HEK293 (cell line): ENCODE data around the gene FOXN3.

Source experiments
- CTCF ChIA-PET: fragments of 350-600 bp; formaldehyde crosslinking; extraction: SDS; loops from one replicate; lab custom pipeline; 2021; ENCODE audit warnings: antibody characterized with exemption; lab: Yijun Ruan, JAX
- POLR2A ChIA-PET: fragments of 300-600 bp; formaldehyde crosslinking; extraction: SDS; loops from one replicate; lab custom pipeline; 2020; ENCODE audit warnings: antibody characterized with exemption, inconsistent platforms; lab: Yijun Ruan, JAX
- H3K27ac ChIP-seq: fragments of 200-500 bp; sonication (Bioruptor generic); 2 replicates; pipeline ENCODE4 v1.5.1; 2014; ENCODE audit warnings: low read depth, low read length, control low read depth, inconsistent platforms; ENCODE audit errors: extremely low read depth
- H3K36me3 ChIP-seq, 2 experiments: fragments of 200-500 bp in 1 of 2; sonication (Bioruptor generic) in 1 of 2; 1 replicate in 1 of 2; 2 replicates in 1 of 2; pipeline ENCODE4 v1.5.1; 2014 to 2017; ENCODE audit warnings: inconsistent platforms in 2 of 2, low read length in 2 of 2; ENCODE audit not compliant: control insufficient read depth in 2 of 2, insufficient read depth in 1 of 2
- H3K4me1 ChIP-seq: fragments of 200-500 bp; sonication (Bioruptor generic); 2 replicates; pipeline ENCODE4 v1.5.1; 2014; ENCODE audit warnings: mild to moderate bottlenecking, low read length, inconsistent platforms; ENCODE audit not compliant: control insufficient read depth, insufficient read depth
- H3K4me3 ChIP-seq: 2 replicates; pipeline ENCODE4 v1.5.1; 2011; ENCODE audit warnings: low read depth, mild to moderate bottlenecking, control low read depth, low read length, moderate library complexity
- H3K9me3 ChIP-seq: fragments of 200-500 bp; sonication (Bioruptor generic); 2 replicates; pipeline ENCODE4 v1.5.1; 2014; ENCODE audit warnings: low read depth, low read length, inconsistent platforms; ENCODE audit not compliant: control insufficient read depth, insufficient read depth
- KLF16 ChIP-seq: fragments of 450-650 bp; formaldehyde crosslinking; IDR thresholded peaks from 2 replicates; pipeline ENCODE4 v1.5.1; 2017; ENCODE audit warnings: missing biosample characterization, missing genetic modification characterization
- RBAK ChIP-seq: fragments of 450-650 bp; formaldehyde crosslinking; IDR thresholded peaks from 2 replicates; pipeline ENCODE4 v1.5.1; 2016; ENCODE audit warnings: missing biosample characterization, missing genetic modification characterization
- SP2 ChIP-seq: fragments of 450-650 bp; formaldehyde crosslinking; IDR thresholded peaks from 2 replicates; pipeline ENCODE4 v1.5.1; 2016; ENCODE audit warnings: missing biosample characterization, missing genetic modification characterization
- ZBTB17 ChIP-seq: fragments of 450-650 bp; formaldehyde crosslinking; IDR thresholded peaks from 2 replicates; pipeline ENCODE4 v1.5.1; 2016; ENCODE audit warnings: missing biosample characterization, missing genetic modification characterization
- ZBTB7A ChIP-seq: fragments of 450-650 bp; formaldehyde crosslinking; IDR thresholded peaks from 2 replicates; pipeline ENCODE4 v1.5.1; 2016; ENCODE audit warnings: low read depth, missing biosample characterization, missing genetic modification characterization
- ZFP3 ChIP-seq: fragments of 450-650 bp; formaldehyde crosslinking; IDR thresholded peaks from 2 replicates; pipeline ENCODE4 v1.5.1; 2016; ENCODE audit warnings: low read depth, missing biosample characterization, missing genetic modification characterization
- ZFP69B ChIP-seq: fragments of 450-650 bp; formaldehyde crosslinking; IDR thresholded peaks from 2 replicates; pipeline ENCODE4 v1.5.1; 2016; ENCODE audit warnings: missing biosample characterization, missing genetic modification characterization
- ZIC2 ChIP-seq: fragments of 450-650 bp; formaldehyde crosslinking; IDR thresholded peaks from 2 replicates; pipeline ENCODE4 v1.5.1; 2016; ENCODE audit warnings: missing biosample characterization, missing genetic modification characterization
- ZNF112 ChIP-seq: fragments of 450-650 bp; formaldehyde crosslinking; IDR thresholded peaks from 2 replicates; pipeline ENCODE4 v1.5.0; 2017; ENCODE audit warnings: missing biosample characterization, missing genetic modification characterization
- ZNF133 ChIP-seq: fragments of 450-650 bp; formaldehyde crosslinking; IDR thresholded peaks from 2 replicates; pipeline ENCODE4 v1.5.1; 2016; ENCODE audit warnings: missing biosample characterization, missing genetic modification characterization
- ZNF175 ChIP-seq: fragments of 450-650 bp; formaldehyde crosslinking; IDR thresholded peaks from 2 replicates; pipeline ENCODE4 v1.5.1; 2016; ENCODE audit warnings: missing biosample characterization, missing genetic modification characterization
- ZNF202 ChIP-seq: fragments of 450-650 bp; formaldehyde crosslinking; IDR thresholded peaks from 2 replicates; pipeline ENCODE4 v1.5.1; 2016; ENCODE audit warnings: missing biosample characterization, missing genetic modification characterization, borderline replicate concordance
- ZNF211 ChIP-seq: fragments of 450-650 bp; formaldehyde crosslinking; IDR thresholded peaks from 2 replicates; pipeline ENCODE4 v1.5.1; 2016; ENCODE audit warnings: low read depth, missing biosample characterization, missing genetic modification characterization
- ZNF214 ChIP-seq: fragments of 450-650 bp; formaldehyde crosslinking; IDR thresholded peaks from 2 replicates; pipeline ENCODE4 v1.5.1; 2017; ENCODE audit warnings: missing biosample characterization, mild to moderate bottlenecking, missing genetic modification characterization, borderline replicate concordance
- ZNF23 ChIP-seq: fragments of 450-650 bp; formaldehyde crosslinking; IDR thresholded peaks from 2 replicates; pipeline ENCODE4 v1.5.1; 2016; ENCODE audit warnings: missing biosample characterization, missing genetic modification characterization, borderline replicate concordance
- ZNF24 ChIP-seq: fragments of 450-650 bp; formaldehyde crosslinking; IDR thresholded peaks from 2 replicates; pipeline ENCODE4 v1.5.1; 2016; ENCODE audit warnings: missing biosample characterization, missing genetic modification characterization
- ZNF266 ChIP-seq: fragments of 450-650 bp; formaldehyde crosslinking; IDR thresholded peaks from 2 replicates; pipeline ENCODE4 v1.5.1; 2016; ENCODE audit warnings: missing biosample characterization, missing genetic modification characterization, low read depth
- ZNF292 ChIP-seq: fragments of 450-650 bp; formaldehyde crosslinking; IDR thresholded peaks from 2 replicates; pipeline ENCODE4 v1.5.1; 2016; ENCODE audit warnings: low read depth, missing biosample characterization, missing genetic modification characterization, borderline replicate concordance
- ZNF324 ChIP-seq: fragments of 450-650 bp; formaldehyde crosslinking; IDR thresholded peaks from 2 replicates; pipeline ENCODE4 v1.5.1; 2016; ENCODE audit warnings: missing biosample characterization, missing genetic modification characterization
- ZNF473 ChIP-seq: fragments of 450-650 bp; formaldehyde crosslinking; IDR thresholded peaks from 2 replicates; pipeline ENCODE4 v1.5.1; 2017; ENCODE audit warnings: missing biosample characterization, missing genetic modification characterization
- ZNF571 ChIP-seq: fragments of 450-650 bp; formaldehyde crosslinking; IDR thresholded peaks from 2 replicates; pipeline ENCODE4 v1.5.0; 2017; ENCODE audit warnings: missing biosample characterization, missing genetic modification characterization
- ZNF621 ChIP-seq: fragments of 450-650 bp; formaldehyde crosslinking; IDR thresholded peaks from 2 replicates; pipeline ENCODE4 v1.5.1; 2017; ENCODE audit warnings: missing biosample characterization, missing genetic modification characterization
- ZNF658 ChIP-seq: fragments of 450-650 bp; formaldehyde crosslinking; IDR thresholded peaks from 2 replicates; pipeline ENCODE4; 2016; ENCODE audit warnings: missing biosample characterization, missing genetic modification characterization
- ZNF677 ChIP-seq: fragments of 450-650 bp; IDR thresholded peaks from 2 replicates; pipeline ENCODE4 v1.5.0; 2018; ENCODE audit warnings: missing biosample characterization, mild to moderate bottlenecking, missing genetic modification characterization, moderate library complexity
- ZNF785 ChIP-seq: fragments of 450-650 bp; formaldehyde crosslinking; IDR thresholded peaks from 2 replicates; pipeline ENCODE4 v1.5.1; 2016; ENCODE audit warnings: missing biosample characterization, missing genetic modification characterization
- ZNF792 ChIP-seq: fragments of 450-650 bp; formaldehyde crosslinking; IDR thresholded peaks from 2 replicates; pipeline ENCODE4 v1.5.1; 2016; ENCODE audit warnings: missing biosample characterization, missing genetic modification characterization
- ZXDB ChIP-seq: fragments of 450-650 bp; formaldehyde crosslinking; IDR thresholded peaks from 2 replicates; pipeline ENCODE4 v1.5.1; 2016; ENCODE audit warnings: missing biosample characterization, missing genetic modification characterization
- TF ChIP-seq, protein P1 (sequence below): sonication (generic); formaldehyde crosslinking; IDR thresholded peaks from 2 replicates; pipeline ENCODE4 v1.8.1; 2022; ENCODE audit warnings: mild to moderate bottlenecking, moderate library complexity, missing genetic modification reagents
- TF ChIP-seq, protein P2 (sequence below): fragments of 450-650 bp; formaldehyde crosslinking; IDR thresholded peaks from 2 replicates; pipeline ENCODE4 v1.5.1; 2016; ENCODE audit warnings: missing biosample characterization, missing genetic modification characterization
- TF ChIP-seq, protein P3 (sequence below): fragments of 450-650 bp; formaldehyde crosslinking; IDR thresholded peaks from 2 replicates; pipeline ENCODE4 v1.5.1; 2016; ENCODE audit warnings: missing biosample characterization, missing genetic modification characterization

FOXN3 gene

DNA sequence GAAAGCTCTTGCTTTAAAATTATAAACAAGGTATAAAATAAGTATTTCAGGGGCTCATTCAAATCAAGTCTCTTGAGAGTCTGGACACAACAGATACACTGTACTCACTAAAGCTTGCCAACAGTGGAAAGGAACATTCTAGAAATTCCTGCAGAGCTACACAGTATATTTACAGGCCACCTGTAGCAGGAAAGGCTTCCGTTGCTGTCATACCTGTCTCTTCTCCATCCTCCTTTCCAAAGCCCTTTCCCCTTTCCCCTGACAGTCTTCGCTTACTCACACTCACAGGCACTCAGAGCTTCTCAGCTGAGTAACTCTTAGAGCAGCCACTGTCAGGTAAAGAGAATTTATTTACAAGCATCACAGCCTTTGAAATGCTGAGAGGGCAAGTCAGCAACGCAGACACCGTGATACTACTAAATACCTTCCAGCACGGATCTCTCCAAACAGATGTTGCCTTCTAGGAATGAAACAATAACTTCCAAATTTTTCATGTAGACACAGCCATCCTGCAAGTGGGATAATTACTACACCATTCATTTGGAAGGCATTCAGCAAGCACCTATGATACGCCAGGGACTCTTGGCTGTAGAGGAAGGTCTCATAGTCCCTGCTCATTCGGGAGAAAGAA is 167.9 kb downstream of the FOXN3 start:
- TF ChIP-seq ZNF785 (tag by site-specific recombination) (no peak), ZFP69B (tag by site-specific recombination) (no peak), ZNF211 (tag by site-specific recombination) (no peak), SP2 (no peak), ZNF658 (tag by site-specific recombination) (no peak), ZNF324 (no peak), ZNF571 (no peak), ZNF621 (tag by site-specific recombination) (no peak), ZBTB17 (tag by site-specific recombination) (no peak), ZNF133 (no peak), KLF16 (tag by site-specific recombination) (no peak)
- TF ChIP-seq, protein P1, sequence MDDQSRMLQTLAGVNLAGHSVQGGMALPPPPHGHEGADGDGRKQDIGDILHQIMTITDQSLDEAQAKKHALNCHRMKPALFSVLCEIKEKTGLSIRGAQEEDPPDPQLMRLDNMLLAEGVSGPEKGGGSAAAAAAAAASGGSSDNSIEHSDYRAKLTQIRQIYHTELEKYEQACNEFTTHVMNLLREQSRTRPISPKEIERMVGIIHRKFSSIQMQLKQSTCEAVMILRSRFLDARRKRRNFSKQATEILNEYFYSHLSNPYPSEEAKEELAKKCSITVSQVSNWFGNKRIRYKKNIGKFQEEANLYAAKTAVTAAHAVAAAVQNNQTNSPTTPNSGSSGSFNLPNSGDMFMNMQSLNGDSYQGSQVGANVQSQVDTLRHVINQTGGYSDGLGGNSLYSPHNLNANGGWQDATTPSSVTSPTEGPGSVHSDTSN (CRISPR knock-in tag) = no peak
- TF ChIP-seq, protein P2, sequence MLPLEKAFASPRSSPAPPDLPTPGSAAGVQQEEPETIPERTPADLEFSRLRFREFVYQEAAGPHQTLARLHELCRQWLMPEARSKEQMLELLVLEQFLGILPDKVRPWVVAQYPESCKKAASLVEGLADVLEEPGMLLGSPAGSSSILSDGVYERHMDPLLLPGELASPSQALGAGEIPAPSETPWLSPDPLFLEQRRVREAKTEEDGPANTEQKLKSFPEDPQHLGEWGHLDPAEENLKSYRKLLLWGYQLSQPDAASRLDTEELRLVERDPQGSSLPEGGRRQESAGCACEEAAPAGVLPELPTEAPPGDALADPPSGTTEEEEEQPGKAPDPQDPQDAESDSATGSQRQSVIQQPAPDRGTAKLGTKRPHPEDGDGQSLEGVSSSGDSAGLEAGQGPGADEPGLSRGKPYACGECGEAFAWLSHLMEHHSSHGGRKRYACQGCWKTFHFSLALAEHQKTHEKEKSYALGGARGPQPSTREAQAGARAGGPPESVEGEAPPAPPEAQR (tag by site-specific recombination) = no peak
- TF ChIP-seq, protein P3, sequence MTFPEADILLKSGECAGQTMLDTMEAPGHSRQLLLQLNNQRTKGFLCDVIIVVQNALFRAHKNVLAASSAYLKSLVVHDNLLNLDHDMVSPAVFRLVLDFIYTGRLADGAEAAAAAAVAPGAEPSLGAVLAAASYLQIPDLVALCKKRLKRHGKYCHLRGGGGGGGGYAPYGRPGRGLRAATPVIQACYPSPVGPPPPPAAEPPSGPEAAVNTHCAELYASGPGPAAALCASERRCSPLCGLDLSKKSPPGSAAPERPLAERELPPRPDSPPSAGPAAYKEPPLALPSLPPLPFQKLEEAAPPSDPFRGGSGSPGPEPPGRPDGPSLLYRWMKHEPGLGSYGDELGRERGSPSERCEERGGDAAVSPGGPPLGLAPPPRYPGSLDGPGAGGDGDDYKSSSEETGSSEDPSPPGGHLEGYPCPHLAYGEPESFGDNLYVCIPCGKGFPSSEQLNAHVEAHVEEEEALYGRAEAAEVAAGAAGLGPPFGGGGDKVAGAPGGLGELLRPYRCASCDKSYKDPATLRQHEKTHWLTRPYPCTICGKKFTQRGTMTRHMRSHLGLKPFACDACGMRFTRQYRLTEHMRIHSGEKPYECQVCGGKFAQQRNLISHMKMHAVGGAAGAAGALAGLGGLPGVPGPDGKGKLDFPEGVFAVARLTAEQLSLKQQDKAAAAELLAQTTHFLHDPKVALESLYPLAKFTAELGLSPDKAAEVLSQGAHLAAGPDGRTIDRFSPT (tag by site-specific recombination) = no peak
- no peaks in the 10 kb centered on the region for H3K9me3 ChIP-seq
- H3K36me3 ChIP-seq = no peaks in the 10 kb centered on the region
- no peak overlapping the region for H3K4me3 ChIP-seq
- 0 out of 2 replicates have a peak, but pooled peaks cover 2% of the 10 kb centered on the region for H3K4me1 ChIP-seq
- ChIA-PET CTCF (no interaction called here), POLR2A (no interaction called here)
- no peak overlapping the region for H3K27ac ChIP-seq

DNA sequence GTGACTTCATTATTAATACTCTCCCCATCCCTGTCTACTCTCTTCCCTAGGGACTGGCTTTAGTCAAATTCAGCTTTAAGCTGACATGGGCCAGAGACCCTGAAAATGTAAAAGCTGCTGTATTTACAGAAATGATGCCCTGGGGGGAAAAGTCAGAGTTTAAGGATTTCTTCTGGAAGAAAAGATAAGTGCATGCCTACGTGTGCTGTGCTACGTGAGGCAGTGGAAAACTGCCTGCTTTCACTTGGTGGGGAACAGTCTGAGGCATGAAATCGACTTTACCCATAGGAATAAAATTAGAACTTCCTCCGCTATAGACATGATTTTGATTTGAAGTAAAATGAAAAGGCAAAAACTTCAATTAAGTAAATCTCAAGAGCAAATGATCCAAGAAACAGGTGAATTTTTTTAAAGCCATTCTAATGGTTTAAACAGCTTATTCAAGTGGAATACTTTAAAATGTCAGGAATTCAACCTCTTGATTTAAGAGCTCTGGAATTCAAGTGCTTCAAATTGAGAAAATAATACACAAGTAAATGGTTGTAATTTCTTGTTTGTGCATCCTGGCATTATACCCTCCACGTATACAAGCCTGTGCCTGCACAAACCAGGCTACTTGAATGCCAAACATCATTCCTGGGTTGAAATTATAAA is 168.5 kb downstream of the FOXN3 start:
- no peaks in the 10 kb centered on the region for H3K36me3 ChIP-seq
- CTCF ChIA-PET = interaction anchor here (0.8 to 1.0 kb wide), 3 partner anchors 10 to 523 kb away, joined by 3 to 5 read pairs (median 4); no protein-coding TSS in a partner anchor
- no peaks in the 10 kb centered on the region for H3K9me3 ChIP-seq
- TF ChIP-seq ZNF266 (tag by site-specific recombination) = no peak
- TF ChIP-seq ZNF473 = no peak
- no peak for TF ChIP-seq ZNF23 (tag by site-specific recombination)
- TF ChIP-seq ZNF112 (tag by site-specific recombination) = no peak
- TF ChIP-seq ZBTB7A (tag by site-specific recombination) = no peak
- TF ChIP-seq ZNF292 = no peak
- no peak for TF ChIP-seq ZNF792 (tag by site-specific recombination)
- TF ChIP-seq ZIC2 (tag by site-specific recombination) = no peak
- no peak for TF ChIP-seq ZNF24 (tag by site-specific recombination)
- TF ChIP-seq ZXDB (tag by site-specific recombination) = no peak
- no peak for TF ChIP-seq ZNF214
- no peak for TF ChIP-seq ZNF175 (tag by site-specific recombination)
- TF ChIP-seq ZFP3 (tag by site-specific recombination) = no peak
- TF ChIP-seq ZNF677 (tag by site-specific recombination) = no peak
- TF ChIP-seq RBAK (tag by site-specific recombination) = no peak
- TF ChIP-seq ZNF202 (tag by site-specific recombination) = no peak
- 0 out of 2 replicates have a peak, but pooled peaks cover 2% of the 10 kb centered on the region for H3K4me1 ChIP-seq
- H3K27ac ChIP-seq = no peak overlapping the region
- POLR2A ChIA-PET = no interaction called here
- H3K4me3 ChIP-seq = no peak overlapping the region
